GM12872 (cell line): ENCODE results near the gene ANKRD12.

Experiments
- TF ChIP-seq, protein P1 (sequence below): IDR thresholded peaks from 3 replicates; pipeline ENCODE4 v1.5.1; 2011; ENCODE audit warnings: low read depth, mild to moderate bottlenecking, low read length, moderate library complexity; ENCODE audit not compliant: insufficient read depth

The ANKRD12 gene

DNA sequence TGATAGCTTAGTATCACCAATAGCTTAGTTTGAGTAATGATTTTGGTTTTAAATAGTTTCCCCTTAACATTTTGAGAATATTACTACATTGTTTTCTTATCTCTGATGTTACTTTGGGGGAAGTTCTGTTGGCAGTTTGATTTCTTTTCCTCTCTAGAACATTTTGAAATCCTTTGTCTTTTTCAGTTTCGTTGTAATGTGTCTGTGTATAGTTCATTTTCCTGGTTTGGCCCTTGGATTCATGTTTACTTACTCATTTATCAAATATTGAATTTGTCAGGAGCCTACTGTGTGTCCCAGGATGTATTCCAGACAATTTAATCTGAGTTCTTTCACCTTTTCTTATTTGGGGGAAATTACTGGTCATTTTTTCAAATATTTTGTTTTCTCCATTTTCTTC is 16.7 kb downstream of the ANKRD12 start:
- TF ChIP-seq, protein P1, sequence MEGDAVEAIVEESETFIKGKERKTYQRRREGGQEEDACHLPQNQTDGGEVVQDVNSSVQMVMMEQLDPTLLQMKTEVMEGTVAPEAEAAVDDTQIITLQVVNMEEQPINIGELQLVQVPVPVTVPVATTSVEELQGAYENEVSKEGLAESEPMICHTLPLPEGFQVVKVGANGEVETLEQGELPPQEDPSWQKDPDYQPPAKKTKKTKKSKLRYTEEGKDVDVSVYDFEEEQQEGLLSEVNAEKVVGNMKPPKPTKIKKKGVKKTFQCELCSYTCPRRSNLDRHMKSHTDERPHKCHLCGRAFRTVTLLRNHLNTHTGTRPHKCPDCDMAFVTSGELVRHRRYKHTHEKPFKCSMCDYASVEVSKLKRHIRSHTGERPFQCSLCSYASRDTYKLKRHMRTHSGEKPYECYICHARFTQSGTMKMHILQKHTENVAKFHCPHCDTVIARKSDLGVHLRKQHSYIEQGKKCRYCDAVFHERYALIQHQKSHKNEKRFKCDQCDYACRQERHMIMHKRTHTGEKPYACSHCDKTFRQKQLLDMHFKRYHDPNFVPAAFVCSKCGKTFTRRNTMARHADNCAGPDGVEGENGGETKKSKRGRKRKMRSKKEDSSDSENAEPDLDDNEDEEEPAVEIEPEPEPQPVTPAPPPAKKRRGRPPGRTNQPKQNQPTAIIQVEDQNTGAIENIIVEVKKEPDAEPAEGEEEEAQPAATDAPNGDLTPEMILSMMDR, result no peak

DNA sequence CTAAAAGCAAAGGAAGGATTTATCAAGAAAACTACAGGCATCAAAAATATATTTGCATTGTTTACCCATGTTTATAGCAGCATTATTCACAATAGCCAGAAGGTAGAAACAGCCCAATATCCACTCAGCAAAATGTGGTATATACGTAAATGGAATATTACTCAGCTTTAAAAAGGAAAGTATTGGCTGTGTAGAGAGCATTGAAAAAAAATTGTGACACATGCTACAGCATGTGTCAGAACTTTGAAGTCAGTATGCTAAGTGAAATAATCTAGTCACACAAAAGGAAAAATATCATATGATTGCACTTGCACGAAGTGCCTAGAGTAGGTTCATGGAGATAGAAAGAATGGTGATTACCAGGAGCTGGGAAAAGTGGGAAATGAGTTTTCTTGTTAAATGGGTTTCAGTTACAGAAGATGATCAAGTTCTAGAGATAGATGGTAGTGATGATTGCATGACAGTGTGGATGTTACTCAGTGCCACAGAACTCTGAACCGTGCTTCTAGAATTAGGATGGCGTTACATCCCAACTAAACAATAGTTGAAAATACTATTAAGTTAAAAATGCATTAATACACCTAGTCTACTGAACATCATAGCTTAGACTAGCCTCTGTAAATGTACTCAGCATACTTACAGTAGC is 20.1 kb downstream of the ANKRD12 start:
- TF ChIP-seq, protein P1, result no peak

DNA sequence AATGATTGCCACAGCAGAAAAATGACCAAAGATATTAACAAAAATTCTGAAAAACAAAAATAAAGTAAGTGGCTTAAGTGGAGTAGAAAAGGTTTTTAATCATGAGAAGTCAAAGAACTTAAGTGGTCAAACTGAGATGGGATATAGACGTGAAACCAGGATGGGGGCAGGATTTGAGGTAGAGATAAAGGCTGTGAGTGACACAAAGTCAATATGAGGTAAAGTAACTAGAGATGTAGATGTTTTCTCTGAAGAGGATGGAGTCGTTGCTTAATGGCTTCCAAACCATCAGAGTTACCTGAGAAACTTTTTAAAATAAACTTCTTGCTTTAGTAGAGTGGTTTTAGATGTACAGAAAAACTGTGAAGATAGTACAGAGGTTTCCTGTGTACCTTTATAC is 21.2 kb downstream of the ANKRD12 start:
- TF ChIP-seq, protein P1, result no peak

DNA sequence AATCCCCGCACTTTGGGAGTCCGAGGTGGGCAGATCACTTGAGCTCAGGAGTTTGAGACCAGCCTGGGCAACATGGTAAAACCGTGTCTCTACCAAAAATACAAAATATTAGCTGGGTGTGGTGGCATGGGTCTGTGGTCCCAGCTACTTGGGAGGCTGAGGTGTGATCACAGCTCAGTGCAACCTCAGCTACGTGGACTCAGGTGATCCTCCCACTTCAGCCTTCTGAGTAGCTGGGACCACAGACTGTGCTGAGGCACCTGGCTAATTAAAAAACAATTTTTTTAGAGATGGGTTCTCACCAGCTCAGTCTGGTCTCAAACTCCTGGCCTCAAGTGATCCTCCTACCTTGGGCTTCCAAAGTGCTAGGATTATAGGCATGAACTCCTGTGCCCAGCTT is 23.4 kb downstream of the ANKRD12 start:
- TF ChIP-seq, protein P1, result no peak

DNA sequence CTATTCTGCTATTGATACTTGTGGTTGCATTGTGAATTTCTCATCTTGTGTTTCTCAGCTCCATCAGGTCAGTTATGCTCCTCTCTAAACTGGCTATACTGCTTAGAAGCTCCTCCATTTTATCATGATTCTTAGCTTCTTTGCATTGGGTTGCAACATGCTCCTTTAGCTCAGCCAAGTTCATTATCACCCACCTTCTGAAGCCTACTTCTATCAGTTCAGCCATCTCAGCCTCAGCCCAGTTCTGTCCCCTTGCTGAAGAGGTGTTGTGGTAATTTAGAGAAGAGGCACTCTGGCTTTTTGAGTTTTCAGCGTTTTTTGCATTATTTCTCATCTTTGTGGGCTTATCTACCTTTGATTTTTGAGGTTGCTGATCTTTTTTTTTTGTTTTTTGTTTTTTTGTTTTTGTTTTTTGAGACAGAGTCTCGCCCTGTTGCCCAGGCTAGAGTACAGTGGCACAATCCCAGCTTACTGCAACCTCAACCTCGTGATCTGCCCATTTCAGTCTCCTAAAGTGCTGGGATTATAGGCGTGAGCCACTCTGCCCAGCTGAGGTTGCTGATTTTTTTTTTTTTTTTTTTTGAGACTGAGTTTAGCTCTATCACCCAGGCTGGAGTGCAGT is 36.0 kb downstream of the ANKRD12 start:
- TF ChIP-seq, protein P1, result no peak

DNA sequence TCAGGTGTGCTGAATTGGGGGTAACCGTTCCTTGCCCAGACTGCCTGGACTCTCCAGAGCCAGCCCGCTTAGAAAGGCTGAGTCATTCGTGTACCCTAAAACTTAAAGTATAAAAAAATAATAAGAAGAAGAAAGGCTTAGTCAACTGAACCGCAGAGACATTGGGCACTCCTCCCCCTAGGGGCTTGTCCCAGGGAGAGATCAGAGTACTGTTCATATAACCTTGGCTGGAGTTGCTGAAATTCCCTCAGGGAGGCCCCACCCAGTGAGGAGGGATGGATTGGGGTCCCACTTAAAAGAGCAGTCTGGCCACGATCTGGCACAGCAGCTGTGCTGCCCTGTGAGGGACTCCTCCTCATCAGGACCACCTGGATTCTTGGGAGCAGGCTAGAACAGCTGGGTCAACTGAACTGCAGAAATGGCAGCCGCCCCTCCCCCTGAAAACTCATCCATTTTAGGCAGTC is 37.2 kb downstream of the ANKRD12 start:
- TF ChIP-seq, protein P1, result no peak

DNA sequence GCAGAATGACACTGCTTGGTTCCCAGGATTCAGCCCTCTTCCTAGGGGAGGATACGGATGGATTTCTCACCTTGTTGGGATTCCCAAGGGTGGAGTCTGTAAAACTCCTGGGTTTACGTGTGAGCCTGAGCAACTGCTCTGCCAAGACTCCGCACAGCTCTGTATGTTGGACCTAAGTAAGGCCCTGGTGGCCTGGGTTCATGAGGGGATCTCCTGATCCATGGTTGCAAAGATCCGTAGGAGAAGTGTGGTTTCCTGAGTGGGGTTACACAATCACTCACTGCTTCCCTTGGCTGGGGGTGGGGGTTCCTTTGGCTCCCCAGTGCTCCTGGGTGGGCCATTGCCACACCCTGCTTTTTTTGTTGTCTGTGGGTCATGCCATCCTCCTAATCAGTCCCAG is 37.7 kb downstream of the ANKRD12 start:
- TF ChIP-seq, protein P1, result no peak
